ENCODE measurements around the gene WDPCP.

- TF ChIP-seq CTCF (conservative IDR thresholded peaks at IDR 0.05; ENCODE audit: low read depth, low read length) (no peak), POLR2A (IDR thresholded peaks at IDR 0.05; ENCODE audit: low read depth, low read length) (no peak), NFE2L2 (IDR thresholded peaks at IDR 0.05; ENCODE audit: low read depth, low read length) (no peak), CHD1 (IDR thresholded peaks at IDR 0.05; ENCODE audit: low read depth, low read length) (no peak), SMC3 (IDR thresholded peaks at IDR 0.05; ENCODE audit: low read depth, low read length) (no peak), USF2 (IDR thresholded peaks at IDR 0.05; ENCODE audit: low read depth, low read length) (no peak), RCOR1 (IDR thresholded peaks at IDR 0.05; ENCODE audit: insufficient replicate concordance, low read length) (no peak), CEBPB (IDR thresholded peaks at IDR 0.05; ENCODE audit: low read depth, low read length) (no peak), MXI1 (IDR thresholded peaks at IDR 0.05; ENCODE audit: borderline replicate concordance, low read depth, low read length) (no peak)
Observed at GRCh38 chr2:63378589-63378988, 209.7 kb downstream of the WDPCP start.

Data from IMR-90 (cell line).